SK-N-SH treated with all-trans-retinoic acid at 6 μM for 48 hours (cell line): Measurements from ENCODE around the gene MIS18A.

Experiments used
- ESRRG ChIP-seq: fragments of 250-450 bp; sonication (Bioruptor Pico); IDR thresholded peaks from 2 replicates; pipeline ENCODE4 v1.6.1; 2021; ENCODE audit warnings: mild to moderate bottlenecking
- TF ChIP-seq, protein P1 (sequence below): fragments of 250-450 bp; sonication (Bioruptor Pico); IDR thresholded peaks from 2 replicates; pipeline ENCODE4 v1.8.0; 2020; ENCODE audit warnings: mild to moderate bottlenecking, moderate library complexity, borderline replicate concordance
- TF ChIP-seq, protein P2 (sequence below): fragments of 250-450 bp; sonication (Bioruptor Pico); IDR thresholded peaks from 2 replicates; pipeline ENCODE4 v1.8.0; 2021; ENCODE audit warnings: low read depth, mild to moderate bottlenecking, moderate library complexity, borderline replicate concordance

DNA sequence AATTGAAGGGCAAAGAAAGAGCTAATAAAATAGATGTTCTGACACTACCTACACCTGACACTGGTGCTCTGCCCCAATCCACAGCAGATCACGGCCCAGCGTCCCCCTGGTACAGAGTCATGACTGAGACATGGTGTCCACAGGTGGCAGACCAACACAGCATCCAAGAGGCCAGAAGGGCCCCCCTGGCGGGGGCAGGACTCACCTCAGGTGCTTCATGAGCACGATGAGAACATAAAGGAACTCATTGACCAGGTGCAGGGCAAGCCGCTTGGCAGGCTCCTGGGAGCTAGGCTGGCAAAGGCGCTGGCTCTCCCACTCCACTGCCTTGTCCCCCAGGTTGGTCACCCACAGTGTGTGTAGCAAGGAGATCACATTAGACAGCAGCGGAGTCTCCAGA lies 40.2 kb upstream of the MIS18A start:
- TF ChIP-seq, protein P1, sequence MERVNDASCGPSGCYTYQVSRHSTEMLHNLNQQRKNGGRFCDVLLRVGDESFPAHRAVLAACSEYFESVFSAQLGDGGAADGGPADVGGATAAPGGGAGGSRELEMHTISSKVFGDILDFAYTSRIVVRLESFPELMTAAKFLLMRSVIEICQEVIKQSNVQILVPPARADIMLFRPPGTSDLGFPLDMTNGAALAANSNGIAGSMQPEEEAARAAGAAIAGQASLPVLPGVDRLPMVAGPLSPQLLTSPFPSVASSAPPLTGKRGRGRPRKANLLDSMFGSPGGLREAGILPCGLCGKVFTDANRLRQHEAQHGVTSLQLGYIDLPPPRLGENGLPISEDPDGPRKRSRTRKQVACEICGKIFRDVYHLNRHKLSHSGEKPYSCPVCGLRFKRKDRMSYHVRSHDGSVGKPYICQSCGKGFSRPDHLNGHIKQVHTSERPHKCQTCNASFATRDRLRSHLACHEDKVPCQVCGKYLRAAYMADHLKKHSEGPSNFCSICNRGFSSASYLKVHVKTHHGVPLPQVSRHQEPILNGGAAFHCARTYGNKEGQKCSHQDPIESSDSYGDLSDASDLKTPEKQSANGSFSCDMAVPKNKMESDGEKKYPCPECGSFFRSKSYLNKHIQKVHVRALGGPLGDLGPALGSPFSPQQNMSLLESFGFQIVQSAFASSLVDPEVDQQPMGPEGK (CRISPR knock-in tag) = no peak
- TF ChIP-seq ESRRG (CRISPR knock-in tag) = no peak
- TF ChIP-seq, protein P2, sequence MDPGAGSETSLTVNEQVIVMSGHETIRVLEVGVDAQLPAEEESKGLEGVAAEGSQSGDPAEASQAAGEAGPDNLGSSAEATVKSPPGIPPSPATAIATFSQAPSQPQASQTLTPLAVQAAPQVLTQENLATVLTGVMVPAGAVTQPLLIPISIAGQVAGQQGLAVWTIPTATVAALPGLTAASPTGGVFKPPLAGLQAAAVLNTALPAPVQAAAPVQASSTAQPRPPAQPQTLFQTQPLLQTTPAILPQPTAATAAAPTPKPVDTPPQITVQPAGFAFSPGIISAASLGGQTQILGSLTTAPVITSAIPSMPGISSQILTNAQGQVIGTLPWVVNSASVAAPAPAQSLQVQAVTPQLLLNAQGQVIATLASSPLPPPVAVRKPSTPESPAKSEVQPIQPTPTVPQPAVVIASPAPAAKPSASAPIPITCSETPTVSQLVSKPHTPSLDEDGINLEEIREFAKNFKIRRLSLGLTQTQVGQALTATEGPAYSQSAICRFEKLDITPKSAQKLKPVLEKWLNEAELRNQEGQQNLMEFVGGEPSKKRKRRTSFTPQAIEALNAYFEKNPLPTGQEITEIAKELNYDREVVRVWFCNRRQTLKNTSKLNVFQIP (CRISPR knock-in tag) = no peak
